NCI-H1092 treated with DMSO at 0.1 percent for 48 hours (cell line): ENCODE results near the gene GAGE12G.
"Not testable (repeated sequence)": the region's sequence is repeated elsewhere in the genome, so short reads cannot be mapped to it uniquely, and the experiment has no call there.

ENCODE experiments used
- DNase-seq: peaks from one replicate; lab custom pipeline; 2025; lab: John Stamatoyannopoulos, UW

Gene GAGE12G, protein sequence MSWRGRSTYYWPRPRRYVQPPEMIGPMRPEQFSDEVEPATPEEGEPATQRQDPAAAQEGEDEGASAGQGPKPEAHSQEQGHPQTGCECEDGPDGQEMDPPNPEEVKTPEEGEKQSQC

DNA sequence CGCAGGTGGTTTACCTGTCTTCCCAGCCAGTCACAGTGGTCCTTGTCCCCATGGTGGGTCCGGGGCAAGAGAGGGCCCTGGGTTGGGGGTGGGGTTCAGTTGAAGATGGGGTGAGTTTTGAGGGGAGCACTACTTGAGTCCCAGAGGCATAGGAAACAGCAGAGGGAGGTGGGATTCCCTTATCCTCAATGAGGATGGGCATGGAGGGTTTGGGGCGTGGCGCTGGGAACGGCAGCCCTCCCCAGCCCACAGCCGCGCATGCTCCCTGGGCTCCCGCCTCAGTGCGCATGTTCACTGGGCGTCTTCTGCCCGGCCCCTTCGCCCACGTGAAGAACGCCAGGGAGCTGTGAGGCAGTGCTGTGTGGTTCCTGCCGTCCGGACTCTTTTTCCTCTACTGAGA lies at the start of gene GAGE12G:
TSS of gene GAGE12G (plus strand) at position 301 of the 400 bp plus-strand sequence. CDS start 1,155 bp downstream, outside the sequence.
- not testable (repeated sequence) for DNase-seq

DNA sequence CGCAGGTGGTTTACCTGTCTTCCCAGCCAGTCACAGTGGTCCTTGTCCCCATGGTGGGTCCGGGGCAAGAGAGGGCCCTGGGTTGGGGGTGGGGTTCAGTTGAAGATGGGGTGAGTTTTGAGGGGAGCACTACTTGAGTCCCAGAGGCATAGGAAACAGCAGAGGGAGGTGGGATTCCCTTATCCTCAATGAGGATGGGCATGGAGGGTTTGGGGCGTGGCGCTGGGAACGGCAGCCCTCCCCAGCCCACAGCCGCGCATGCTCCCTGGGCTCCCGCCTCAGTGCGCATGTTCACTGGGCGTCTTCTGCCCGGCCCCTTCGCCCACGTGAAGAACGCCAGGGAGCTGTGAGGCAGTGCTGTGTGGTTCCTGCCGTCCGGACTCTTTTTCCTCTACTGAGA lies 38.3 kb upstream of the GAGE12G start, which contains the start of gene GAGE12C:
TSS of gene GAGE12C (plus strand) at position 301 of the 400 bp plus-strand sequence. CDS start 1,155 bp downstream, outside the sequence.
- DNase-seq = not testable (repeated sequence)

DNA sequence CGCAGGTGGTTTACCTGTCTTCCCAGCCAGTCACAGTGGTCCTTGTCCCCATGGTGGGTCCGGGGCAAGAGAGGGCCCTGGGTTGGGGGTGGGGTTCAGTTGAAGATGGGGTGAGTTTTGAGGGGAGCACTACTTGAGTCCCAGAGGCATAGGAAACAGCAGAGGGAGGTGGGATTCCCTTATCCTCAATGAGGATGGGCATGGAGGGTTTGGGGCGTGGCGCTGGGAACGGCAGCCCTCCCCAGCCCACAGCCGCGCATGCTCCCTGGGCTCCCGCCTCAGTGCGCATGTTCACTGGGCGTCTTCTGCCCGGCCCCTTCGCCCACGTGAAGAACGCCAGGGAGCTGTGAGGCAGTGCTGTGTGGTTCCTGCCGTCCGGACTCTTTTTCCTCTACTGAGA lies 28.8 kb upstream of the GAGE12G start, which contains the start of gene GAGE12D:
TSS of gene GAGE12D (plus strand) at position 301 of the 400 bp plus-strand sequence. CDS start 1,155 bp downstream, outside the sequence.
- not testable (repeated sequence) for DNase-seq

DNA sequence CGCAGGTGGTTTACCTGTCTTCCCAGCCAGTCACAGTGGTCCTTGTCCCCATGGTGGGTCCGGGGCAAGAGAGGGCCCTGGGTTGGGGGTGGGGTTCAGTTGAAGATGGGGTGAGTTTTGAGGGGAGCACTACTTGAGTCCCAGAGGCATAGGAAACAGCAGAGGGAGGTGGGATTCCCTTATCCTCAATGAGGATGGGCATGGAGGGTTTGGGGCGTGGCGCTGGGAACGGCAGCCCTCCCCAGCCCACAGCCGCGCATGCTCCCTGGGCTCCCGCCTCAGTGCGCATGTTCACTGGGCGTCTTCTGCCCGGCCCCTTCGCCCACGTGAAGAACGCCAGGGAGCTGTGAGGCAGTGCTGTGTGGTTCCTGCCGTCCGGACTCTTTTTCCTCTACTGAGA lies 19.2 kb upstream of the GAGE12G start, which contains the start of gene GAGE12E:
TSS of gene GAGE12E (plus strand) at position 301 of the 400 bp plus-strand sequence. CDS start 1,155 bp downstream, outside the sequence.
- DNase-seq = not testable (repeated sequence)

DNA sequence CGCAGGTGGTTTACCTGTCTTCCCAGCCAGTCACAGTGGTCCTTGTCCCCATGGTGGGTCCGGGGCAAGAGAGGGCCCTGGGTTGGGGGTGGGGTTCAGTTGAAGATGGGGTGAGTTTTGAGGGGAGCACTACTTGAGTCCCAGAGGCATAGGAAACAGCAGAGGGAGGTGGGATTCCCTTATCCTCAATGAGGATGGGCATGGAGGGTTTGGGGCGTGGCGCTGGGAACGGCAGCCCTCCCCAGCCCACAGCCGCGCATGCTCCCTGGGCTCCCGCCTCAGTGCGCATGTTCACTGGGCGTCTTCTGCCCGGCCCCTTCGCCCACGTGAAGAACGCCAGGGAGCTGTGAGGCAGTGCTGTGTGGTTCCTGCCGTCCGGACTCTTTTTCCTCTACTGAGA lies 9.7 kb upstream of the GAGE12G start, which contains the start of gene GAGE12F:
TSS of gene GAGE12F (plus strand) at position 301 of the 400 bp plus-strand sequence. CDS start 1,155 bp downstream, outside the sequence.
- not testable (repeated sequence) for DNase-seq

DNA sequence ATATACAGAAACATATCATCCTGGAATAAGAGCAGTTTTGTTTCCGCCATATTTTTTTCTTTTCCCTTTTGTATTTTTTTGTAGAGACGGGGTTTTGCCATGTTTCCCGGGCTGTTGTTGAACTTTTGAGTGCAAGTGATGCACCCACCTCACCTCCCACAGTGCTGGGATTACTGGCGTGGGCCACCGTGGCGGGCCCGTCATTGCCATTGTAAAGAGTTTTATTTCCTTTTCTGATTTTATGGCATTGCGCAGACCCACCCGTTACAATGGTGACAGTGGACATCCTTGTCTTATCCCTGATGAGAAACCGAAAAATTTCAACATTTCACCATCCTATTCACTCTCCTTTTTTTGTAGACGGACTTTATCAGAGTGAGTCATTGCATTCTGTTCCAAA lies 1.5 kb upstream of the GAGE12G start:
- not testable (repeated sequence) for DNase-seq

DNA sequence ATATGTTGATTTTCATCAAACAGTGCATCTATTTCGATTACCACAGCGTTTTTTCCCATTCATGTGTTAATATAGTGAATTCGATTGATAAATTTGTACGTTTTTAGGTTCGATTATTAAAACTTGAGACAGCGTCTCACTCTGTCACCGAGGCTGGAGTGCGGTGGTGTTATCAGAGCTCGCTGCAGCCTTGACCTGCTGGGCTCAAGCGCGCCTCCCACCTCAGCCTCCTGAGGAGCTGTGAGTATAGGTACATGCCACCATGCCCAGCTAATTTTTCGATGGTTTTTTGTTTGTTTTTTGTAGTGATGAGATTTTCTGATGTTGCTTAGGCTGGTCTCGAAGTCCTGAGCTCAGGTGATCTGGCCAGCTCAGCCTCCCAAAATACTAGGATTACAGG lies 1.0 kb upstream of the GAGE12G start:
- DNase-seq = not testable (repeated sequence)

DNA sequence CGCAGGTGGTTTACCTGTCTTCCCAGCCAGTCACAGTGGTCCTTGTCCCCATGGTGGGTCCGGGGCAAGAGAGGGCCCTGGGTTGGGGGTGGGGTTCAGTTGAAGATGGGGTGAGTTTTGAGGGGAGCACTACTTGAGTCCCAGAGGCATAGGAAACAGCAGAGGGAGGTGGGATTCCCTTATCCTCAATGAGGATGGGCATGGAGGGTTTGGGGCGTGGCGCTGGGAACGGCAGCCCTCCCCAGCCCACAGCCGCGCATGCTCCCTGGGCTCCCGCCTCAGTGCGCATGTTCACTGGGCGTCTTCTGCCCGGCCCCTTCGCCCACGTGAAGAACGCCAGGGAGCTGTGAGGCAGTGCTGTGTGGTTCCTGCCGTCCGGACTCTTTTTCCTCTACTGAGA lies 9.4 kb downstream of the GAGE12G start, which contains the start of gene GAGE12H:
TSS of gene GAGE12H (plus strand) at position 301 of the 400 bp plus-strand sequence. CDS start 1,155 bp downstream, outside the sequence.
- DNase-seq = not testable (repeated sequence)

DNA sequence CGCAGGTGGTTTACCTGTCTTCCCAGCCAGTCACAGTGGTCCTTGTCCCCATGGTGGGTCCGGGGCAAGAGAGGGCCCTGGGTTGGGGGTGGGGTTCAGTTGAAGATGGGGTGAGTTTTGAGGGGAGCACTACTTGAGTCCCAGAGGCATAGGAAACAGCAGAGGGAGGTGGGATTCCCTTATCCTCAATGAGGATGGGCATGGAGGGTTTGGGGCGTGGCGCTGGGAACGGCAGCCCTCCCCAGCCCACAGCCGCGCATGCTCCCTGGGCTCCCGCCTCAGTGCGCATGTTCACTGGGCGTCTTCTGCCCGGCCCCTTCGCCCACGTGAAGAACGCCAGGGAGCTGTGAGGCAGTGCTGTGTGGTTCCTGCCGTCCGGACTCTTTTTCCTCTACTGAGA lies 19.0 kb downstream of the GAGE12G start, which contains the start of gene GAGE2A:
TSS of gene GAGE2A (plus strand) at position 301 of the 400 bp plus-strand sequence. CDS start 1,155 bp downstream, outside the sequence.
- not testable (repeated sequence) for DNase-seq

DNA sequence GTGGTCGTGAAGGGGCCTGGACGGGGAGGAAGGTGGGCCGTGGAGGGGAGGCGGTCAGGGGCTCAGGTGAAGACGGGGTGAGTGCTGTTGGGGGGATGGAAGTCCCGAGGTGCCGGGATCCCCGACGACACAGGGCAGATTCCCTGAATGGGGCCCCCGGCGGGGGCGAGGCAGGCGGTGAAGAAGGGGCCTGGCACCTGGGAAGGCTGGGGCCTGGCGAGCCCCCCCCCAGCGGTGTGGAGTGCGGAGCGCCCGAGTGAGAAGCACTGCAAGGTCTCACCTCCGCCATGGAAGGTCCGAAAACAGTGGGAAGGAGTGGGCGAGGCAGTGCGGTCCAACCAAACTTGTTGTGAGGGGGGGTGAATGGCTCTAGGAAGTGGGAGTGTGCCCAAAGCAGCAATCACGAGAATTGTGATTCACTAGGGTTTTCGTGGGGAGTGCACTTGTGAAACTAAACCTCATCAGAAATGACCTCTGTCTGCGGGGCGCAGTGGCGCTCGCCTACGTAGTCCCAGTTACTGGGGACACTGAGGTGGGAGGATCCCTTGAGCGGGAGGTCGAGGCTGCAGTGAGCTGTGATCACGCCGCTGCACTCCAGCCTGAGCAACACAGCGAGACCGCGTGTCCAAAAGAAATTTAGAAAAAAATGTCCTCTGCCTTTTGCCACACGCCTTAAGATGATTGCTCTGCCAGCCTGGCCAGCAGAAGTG lies 19.7 kb downstream of the GAGE12G start:
- not testable (repeated sequence) for DNase-seq

DNA sequence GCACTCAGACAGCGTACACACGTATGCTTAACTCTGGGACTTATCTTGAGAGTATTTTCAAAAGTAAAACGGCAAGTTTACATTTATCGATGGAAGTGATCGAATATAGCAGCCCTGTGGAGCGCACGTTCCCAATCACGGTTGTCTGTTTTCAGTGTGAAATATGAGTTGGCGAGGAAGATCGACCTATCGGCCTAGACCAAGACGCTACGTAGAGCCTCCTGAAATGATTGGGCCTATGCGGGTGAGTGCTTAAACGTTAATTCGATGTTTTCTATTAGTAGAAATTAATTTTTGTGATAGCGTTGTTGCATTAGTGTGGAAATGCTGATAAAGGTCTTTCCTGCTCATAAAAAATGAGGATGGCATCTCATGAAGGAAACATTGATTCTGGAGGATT lies 20.3 kb downstream of the GAGE12G start:
- not testable (repeated sequence) for DNase-seq

DNA sequence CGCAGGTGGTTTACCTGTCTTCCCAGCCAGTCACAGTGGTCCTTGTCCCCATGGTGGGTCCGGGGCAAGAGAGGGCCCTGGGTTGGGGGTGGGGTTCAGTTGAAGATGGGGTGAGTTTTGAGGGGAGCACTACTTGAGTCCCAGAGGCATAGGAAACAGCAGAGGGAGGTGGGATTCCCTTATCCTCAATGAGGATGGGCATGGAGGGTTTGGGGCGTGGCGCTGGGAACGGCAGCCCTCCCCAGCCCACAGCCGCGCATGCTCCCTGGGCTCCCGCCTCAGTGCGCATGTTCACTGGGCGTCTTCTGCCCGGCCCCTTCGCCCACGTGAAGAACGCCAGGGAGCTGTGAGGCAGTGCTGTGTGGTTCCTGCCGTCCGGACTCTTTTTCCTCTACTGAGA lies 28.5 kb downstream of the GAGE12G start, which contains the start of gene GAGE1:
TSS of gene GAGE1 (plus strand) at position 301 of the 400 bp plus-strand sequence. CDS start 1,155 bp downstream, outside the sequence.
- not testable (repeated sequence) for DNase-seq

DNA sequence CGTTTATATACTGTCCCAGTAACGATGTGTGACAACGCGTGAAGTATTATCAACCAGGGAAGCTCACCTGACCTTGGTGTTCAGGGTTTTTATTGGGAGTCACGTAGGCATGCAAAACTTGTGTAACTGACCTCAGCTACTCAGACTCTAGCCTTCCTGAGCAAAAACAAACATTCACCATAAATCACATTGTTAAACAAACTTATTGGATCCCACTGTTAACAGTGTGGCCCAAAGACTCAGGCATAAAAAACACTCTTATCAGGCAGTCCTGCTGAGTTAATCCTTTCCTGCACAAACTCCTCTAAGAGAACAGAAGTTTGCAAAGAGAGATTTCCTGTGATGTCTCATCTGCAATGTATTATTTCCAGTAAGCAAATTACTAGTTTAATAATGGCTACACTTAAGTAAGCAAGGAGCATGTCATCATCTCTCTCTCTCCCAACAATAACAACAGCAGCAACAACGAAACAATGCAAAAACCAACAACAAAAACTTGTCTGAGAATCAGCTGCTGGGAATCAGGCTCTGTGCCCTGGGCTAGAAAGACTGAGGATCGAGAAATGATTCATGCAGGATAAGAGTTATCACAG lies 40.6 kb downstream of the GAGE12G start:
- no peak for DNase-seq

DNA sequence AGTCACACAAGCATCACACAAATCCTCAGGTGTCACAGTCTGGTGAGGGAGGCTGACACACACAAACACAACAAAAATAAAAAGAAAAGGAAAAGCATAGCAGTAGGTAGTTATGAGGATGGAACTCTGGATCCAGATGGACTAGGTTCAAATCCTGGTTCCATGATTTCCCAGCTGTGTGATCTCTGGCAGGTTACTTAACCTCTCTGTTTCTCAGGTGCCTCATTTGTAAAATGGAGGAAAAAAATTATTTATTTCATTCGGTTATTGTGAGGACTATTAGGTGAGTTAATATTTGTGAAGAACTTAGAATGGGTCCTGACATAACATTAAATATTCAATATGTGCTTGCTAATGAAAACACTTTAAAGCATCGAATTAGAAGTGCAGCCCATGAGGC lies 48.4 kb downstream of the GAGE12G start:
- no peak for DNase-seq
